ENCODE data around the gene TEX28. TPM values are rescaled to one million over a fixed set of nuclear protein-coding genes. Genes with fewer than 3 reads are reported as not detected.

Gene TEX28
- total RNA-seq, 4 donors from 2014 or later, result not detected

- intact Hi-C loops (cut with DNase I), result no loop called here
- H3K36me3 ChIP-seq, result no peaks in the 10 kb centered on the region
- H3K27me3 ChIP-seq, result peaks cover 0 to 8% (median 0%) of the 10 kb centered on the region in 4 donors
- no peak overlapping the region for H3K27ac ChIP-seq (replicated peaks in 1 of 4)
- DNase-seq (ENCODE audit: extremely low spot score), result no peak
- H3K4me3 ChIP-seq, result no peak overlapping the region
- no peaks in the 10 kb centered on the region for H3K9me3 ChIP-seq
- 89% methylated on average over 7 of the region's 7 CpGs for WGBS
- TF ChIP-seq EP300 (IDR thresholded peaks at IDR 0.05), result no peak
- no peak for TF ChIP-seq POLR2A (IDR thresholded peaks at IDR 0.05; ENCODE audit: low read depth)
- no peak for TF ChIP-seq POLR2AphosphoS5 (IDR thresholded peaks at IDR 0.05)
- TF ChIP-seq CTCF (IDR thresholded peaks at IDR 0.05), result no peak
- peaks cover 0 to 6% (median 0%) of the 10 kb centered on the region in 4 donors for H3K4me1 ChIP-seq
Observed at GRCh38 chrX:154312116-154312515, 17.2 kb upstream of the TEX28 start.

- Histone ChIP-seq H3K36me3 (no peaks in the 10 kb centered on the region), H3K9me3 (no peaks in the 10 kb centered on the region), H3K27ac (replicated peaks in 1 of 4) (no peak overlapping the region), H3K27me3 (peaks cover 0 to 8% (median 0%) of the 10 kb centered on the region in 4 donors), H3K4me1 (peaks cover 0 to 6% (median 0%) of the 10 kb centered on the region in 4 donors), H3K4me3 (no peak overlapping the region)
- TF ChIP-seq CTCF (IDR thresholded peaks at IDR 0.05) (no peak), POLR2A (IDR thresholded peaks at IDR 0.05; ENCODE audit: low read depth) (no peak), POLR2AphosphoS5 (IDR thresholded peaks at IDR 0.05) (no peak), EP300 (IDR thresholded peaks at IDR 0.05) (no peak)
- no peak for DNase-seq (ENCODE audit: extremely low spot score)
- WGBS, result 73% methylated on average over 16 of the region's 19 CpGs
- intact Hi-C loops (cut with DNase I), result no loop called here
Observed at GRCh38 chrX:154310616-154311536, 16.0 kb upstream of the TEX28 start.

GRCh38 chrX:154309041-154309775 is 14.3 kb upstream of the TEX28 start:
- TF ChIP-seq POLR2A (IDR thresholded peaks at IDR 0.05; ENCODE audit: low read depth) (no peak), CTCF (IDR thresholded peaks at IDR 0.05) (no peak), EP300 (IDR thresholded peaks at IDR 0.05) (no peak), POLR2AphosphoS5 (IDR thresholded peaks at IDR 0.05) (no peak)
- Histone ChIP-seq H3K4me3 (no peak overlapping the region), H3K36me3 (no peaks in the 10 kb centered on the region), H3K4me1 (peaks cover 0 to 6% (median 0%) of the 10 kb centered on the region in 4 donors), H3K27ac (replicated peaks in 1 of 4) (no peak overlapping the region), H3K27me3 (peaks cover 0 to 8% (median 0%) of the 10 kb centered on the region in 4 donors), H3K9me3 (no peaks in the 10 kb centered on the region)
- DNase-seq (ENCODE audit: extremely low spot score), result no peak
- 81% methylated on average over 16 of the region's 16 CpGs for WGBS
- intact Hi-C loops (cut with DNase I), result no loop called here

- H3K27ac ChIP-seq (replicated peaks in 1 of 4), result no peak overlapping the region
- no peak for DNase-seq (ENCODE audit: extremely low spot score)
- 61% methylated on average over 9 of the region's 9 CpGs for WGBS
- intact Hi-C loops (cut with DNase I), result no loop called here
- no peak for TF ChIP-seq EP300 (IDR thresholded peaks at IDR 0.05)
- TF ChIP-seq CTCF (IDR thresholded peaks at IDR 0.05), result peak; percentile 67 to 75 (median 68)
- no peaks in the 10 kb centered on the region for H3K9me3 ChIP-seq
- no peaks in the 10 kb centered on the region for H3K36me3 ChIP-seq
- H3K4me3 ChIP-seq, result no peak overlapping the region
- peaks cover 0 to 8% (median 0%) of the 10 kb centered on the region in 4 donors for H3K27me3 ChIP-seq
- H3K4me1 ChIP-seq, result peaks cover 0 to 6% (median 0%) of the 10 kb centered on the region in 4 donors
Observed at GRCh38 chrX:154308108-154308946, 13.4 kb upstream of the TEX28 start.

Measured in esophagus muscularis mucosa (tissue), 4 donors.